ENCODE measurements around the gene CAMTA1. TPM values are rescaled to one million over a fixed set of nuclear protein-coding genes. Genes with fewer than 3 reads are reported as not detected.

Gene CAMTA1
- total RNA-seq, 3 donors from 2014 or later = 73.4 to 114 (median 82.6) TPM

- no peak for TF ChIP-seq CTCF (IDR thresholded peaks at IDR 0.05)
- H3K36me3 ChIP-seq (ENCODE audit: low read depth) = no peaks in the 10 kb centered on the region
Measured at GRCh38 chr1:7301664-7301981, 516.4 kb downstream of the CAMTA1 start.

DNA sequence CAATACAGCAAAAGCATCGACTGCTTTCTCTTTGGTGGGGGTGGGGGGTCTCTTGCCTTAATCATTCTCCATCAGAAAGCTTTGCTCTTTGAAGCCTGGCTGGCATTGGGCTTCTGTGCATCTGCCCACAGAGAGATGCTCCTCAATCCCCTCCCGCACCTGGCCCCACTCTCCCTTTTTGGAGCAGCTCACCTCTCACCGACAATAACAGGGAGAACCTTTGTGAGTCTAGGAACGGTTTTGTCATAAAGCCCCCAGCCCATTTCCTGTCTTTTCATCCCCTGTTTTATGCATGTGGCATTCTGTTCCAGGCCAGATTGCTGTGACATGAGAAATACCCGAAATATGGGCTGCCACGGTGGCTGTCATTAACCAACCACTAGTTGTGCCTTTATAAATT is 516.9 kb downstream of the CAMTA1 start:
- no peak for DNase-seq
- Histone ChIP-seq H3K4me1 (ENCODE audit: low read depth) (peaks cover 13% of the 10 kb centered on the region), H3K36me3 (ENCODE audit: low read depth) (no peaks in the 10 kb centered on the region), H3K4me3 (no peak overlapping the region), H3K9me3 (peaks cover 2% of the 10 kb centered on the region)
- no peak for TF ChIP-seq CTCF (IDR thresholded peaks at IDR 0.05)
- intact Hi-C loops (cut with DNase I, micrococcal nuclease) = no loop called here
- ATAC-seq = no peak

More at GRCh38 chr1:7301664-7301981, 516.4 kb downstream of the CAMTA1 start:
- Histone ChIP-seq H3K4me1 (ENCODE audit: low read depth) (peaks cover 13% of the 10 kb centered on the region), H3K4me3 (no peak overlapping the region), H3K9me3 (peaks cover 4% of the 10 kb centered on the region)
- DNase-seq (no peak), ATAC-seq (no peak)
- intact Hi-C loops (cut with DNase I, micrococcal nuclease) = no loop called here

- TF ChIP-seq CTCF (IDR thresholded peaks at IDR 0.05) = no peak
- Histone ChIP-seq H3K4me3 (no peak overlapping the region), H3K36me3 (ENCODE audit: low read depth) (no peaks in the 10 kb centered on the region), H3K4me1 (ENCODE audit: low read depth) (peaks cover 13% of the 10 kb centered on the region), H3K9me3 (peaks cover 7% of the 10 kb centered on the region)
- DNase-seq = no peak
- intact Hi-C loops (cut with DNase I, micrococcal nuclease) = no loop called here
- ATAC-seq = peak; percentile 36
Measured at GRCh38 chr1:7302873-7303272, 517.6 kb downstream of the CAMTA1 start.

GRCh38 chr1:7303554-7304317 is 518.5 kb downstream of the CAMTA1 start:
- Histone ChIP-seq H3K4me3 (no peak overlapping the region), H3K9me3 (peaks cover 7% of the 10 kb centered on the region), H3K4me1 (ENCODE audit: low read depth) (peaks cover 13% of the 10 kb centered on the region), H3K36me3 (ENCODE audit: low read depth) (no peaks in the 10 kb centered on the region)
- intact Hi-C loops (cut with DNase I, micrococcal nuclease) = no loop called here
- ATAC-seq = no peak
- DNase-seq = no peak
- TF ChIP-seq CTCF (IDR thresholded peaks at IDR 0.05) = no peak

DNA sequence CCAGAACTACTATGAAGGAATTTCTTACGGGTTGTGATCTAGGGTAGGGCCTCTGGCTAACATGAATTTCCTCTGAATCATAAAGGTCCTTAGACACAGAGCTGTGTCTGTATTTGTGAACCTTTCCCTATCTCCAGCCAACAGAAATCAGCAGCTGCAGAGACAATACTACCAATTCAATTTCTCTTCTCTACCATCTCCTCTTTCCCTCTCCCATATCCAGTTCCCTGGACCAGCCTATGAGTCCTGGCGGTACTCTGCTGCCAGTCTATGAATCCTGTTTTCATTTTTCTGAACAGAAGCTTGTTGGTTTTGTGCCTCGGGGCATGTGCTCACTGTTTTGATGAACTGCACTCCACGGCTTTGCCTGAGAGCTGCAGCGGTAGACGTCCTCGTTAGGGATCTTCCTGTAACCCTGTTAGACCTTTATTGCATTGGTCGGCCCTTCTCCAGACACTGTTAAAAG is 527.9 kb downstream of the CAMTA1 start:
- Histone ChIP-seq H3K9me3 (no peaks in the 10 kb centered on the region), H3K4me1 (ENCODE audit: low read depth) (no peaks in the 10 kb centered on the region), H3K4me3 (no peak overlapping the region), H3K36me3 (ENCODE audit: low read depth) (no peaks in the 10 kb centered on the region)
- intact Hi-C loops (cut with DNase I, micrococcal nuclease) = no loop called here
- no peak for TF ChIP-seq CTCF (IDR thresholded peaks at IDR 0.05)
- ATAC-seq = no peak
- DNase-seq = no peak

Measured in mucosa of descending colon (tissue), 3 donors.